ENCODE measurements around the gene PSD.

DNA sequence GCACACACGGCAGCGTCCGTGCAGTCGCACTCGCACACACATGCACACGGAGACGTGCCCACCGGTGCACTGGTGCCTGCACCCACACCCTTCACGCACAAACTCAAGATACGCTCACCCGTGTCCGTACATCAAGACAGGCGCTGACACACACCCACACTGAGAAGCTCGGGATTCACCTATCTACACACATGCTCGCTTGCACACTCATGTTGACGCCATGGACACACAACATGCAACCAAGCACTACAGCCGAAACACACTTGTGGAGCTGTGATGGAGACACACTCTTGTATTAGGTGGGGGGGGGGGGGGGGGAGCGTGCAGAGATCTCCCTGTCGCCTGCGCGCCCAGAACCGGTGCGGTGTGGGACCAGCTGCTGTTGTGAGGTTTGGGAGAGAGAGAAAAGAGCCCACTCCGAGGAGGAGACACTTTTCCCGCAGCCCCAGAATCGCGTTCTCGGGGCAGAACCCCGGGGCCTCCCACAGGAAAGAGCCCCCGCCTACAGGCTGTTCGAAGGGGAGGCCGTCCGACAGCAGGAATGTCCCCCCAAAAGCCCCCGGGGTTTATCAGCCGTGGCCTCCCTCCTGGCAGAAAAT, 23.7 kb downstream of the PSD start:
- TF ChIP-seq, protein P1, sequence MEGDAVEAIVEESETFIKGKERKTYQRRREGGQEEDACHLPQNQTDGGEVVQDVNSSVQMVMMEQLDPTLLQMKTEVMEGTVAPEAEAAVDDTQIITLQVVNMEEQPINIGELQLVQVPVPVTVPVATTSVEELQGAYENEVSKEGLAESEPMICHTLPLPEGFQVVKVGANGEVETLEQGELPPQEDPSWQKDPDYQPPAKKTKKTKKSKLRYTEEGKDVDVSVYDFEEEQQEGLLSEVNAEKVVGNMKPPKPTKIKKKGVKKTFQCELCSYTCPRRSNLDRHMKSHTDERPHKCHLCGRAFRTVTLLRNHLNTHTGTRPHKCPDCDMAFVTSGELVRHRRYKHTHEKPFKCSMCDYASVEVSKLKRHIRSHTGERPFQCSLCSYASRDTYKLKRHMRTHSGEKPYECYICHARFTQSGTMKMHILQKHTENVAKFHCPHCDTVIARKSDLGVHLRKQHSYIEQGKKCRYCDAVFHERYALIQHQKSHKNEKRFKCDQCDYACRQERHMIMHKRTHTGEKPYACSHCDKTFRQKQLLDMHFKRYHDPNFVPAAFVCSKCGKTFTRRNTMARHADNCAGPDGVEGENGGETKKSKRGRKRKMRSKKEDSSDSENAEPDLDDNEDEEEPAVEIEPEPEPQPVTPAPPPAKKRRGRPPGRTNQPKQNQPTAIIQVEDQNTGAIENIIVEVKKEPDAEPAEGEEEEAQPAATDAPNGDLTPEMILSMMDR (IDR thresholded peaks at IDR 0.05) = no peak
- no peak for TF ChIP-seq POLR2A (IDR thresholded peaks at IDR 0.05)
- TF ChIP-seq EP300 (IDR thresholded peaks at IDR 0.05) = no peak
- no peak for TF ChIP-seq POLR2AphosphoS5 (IDR thresholded peaks at IDR 0.05)
